Lower leg skin (tissue), 3 donors: ENCODE measurements around the gene RNF207.

Experiments used
- POLR2A ChIP-seq, 2 donors: fragments of 450-650 bp; IDR thresholded peaks; one replicate each; pipeline ENCODE4 v1.6.1; 2016 to 2017; ENCODE audit warnings: antibody characterized with exemption in 2 of 2, mild to moderate bottlenecking in 1 of 2, moderate library complexity in 1 of 2
- TF ChIP-seq, protein P1 (sequence below), 3 donors: fragments of 450-650 bp; IDR thresholded peaks; one replicate each; pipeline ENCODE4 v1.5.1; 2016; ENCODE audit warnings: antibody characterized with exemption in 3 of 3, mild to moderate bottlenecking in 3 of 3, moderate library complexity in 2 of 3

DNA sequence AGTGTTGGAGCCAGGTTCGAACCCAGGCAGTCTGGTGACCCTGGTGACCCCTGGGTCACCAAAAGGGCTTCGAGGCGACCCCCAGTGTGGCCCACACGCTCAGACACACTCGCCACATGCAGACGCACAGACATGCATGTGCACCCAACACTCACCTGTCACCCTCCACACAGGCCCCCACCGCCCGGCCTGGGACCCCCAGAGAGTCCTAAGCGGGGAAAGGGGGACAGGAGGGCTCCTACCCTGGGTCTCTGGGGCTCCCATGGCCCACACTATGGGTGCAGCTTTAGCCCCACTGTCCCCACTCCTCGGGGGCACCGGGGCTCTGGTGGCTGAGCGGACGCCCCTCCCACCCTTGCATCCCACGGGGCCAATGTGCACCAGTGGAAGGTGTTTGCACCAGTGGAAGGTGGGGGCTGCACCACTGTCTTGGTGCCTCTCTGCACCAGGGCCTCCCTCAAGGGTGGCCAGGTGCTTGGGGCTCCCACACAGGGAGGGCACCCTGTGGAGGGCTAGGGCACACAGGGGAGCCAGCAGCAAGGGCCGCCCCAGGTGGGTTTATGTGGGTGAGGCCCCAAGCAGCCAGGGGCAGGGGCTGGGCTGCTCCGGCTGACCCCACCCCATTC lies 35.7 kb upstream of the RNF207 start:
- TF ChIP-seq POLR2A (IDR thresholded peaks at IDR 0.05), result no peak
- TF ChIP-seq, protein P1, sequence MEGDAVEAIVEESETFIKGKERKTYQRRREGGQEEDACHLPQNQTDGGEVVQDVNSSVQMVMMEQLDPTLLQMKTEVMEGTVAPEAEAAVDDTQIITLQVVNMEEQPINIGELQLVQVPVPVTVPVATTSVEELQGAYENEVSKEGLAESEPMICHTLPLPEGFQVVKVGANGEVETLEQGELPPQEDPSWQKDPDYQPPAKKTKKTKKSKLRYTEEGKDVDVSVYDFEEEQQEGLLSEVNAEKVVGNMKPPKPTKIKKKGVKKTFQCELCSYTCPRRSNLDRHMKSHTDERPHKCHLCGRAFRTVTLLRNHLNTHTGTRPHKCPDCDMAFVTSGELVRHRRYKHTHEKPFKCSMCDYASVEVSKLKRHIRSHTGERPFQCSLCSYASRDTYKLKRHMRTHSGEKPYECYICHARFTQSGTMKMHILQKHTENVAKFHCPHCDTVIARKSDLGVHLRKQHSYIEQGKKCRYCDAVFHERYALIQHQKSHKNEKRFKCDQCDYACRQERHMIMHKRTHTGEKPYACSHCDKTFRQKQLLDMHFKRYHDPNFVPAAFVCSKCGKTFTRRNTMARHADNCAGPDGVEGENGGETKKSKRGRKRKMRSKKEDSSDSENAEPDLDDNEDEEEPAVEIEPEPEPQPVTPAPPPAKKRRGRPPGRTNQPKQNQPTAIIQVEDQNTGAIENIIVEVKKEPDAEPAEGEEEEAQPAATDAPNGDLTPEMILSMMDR (IDR thresholded peaks at IDR 0.05), result no peak
